ENCODE results near the gene MAP3K4.
A peak's percentile ranks its signal among the peaks of the same experiment; 100 is the strongest.
"Not testable (repeated sequence)": the region's sequence is repeated elsewhere in the genome, so short reads cannot be mapped to it uniquely, and the experiment has no call there.

MAP3K4 gene

GRCh38 chr6:160971171-160971570 is 20.4 kb upstream of the MAP3K4 start:
- DNase-seq (ENCODE audit: extremely low read depth, low read depth) = no peak
- TF ChIP-seq CTCF (IDR thresholded peaks at IDR 0.05; ENCODE audit: low read depth, low read length, missing control alignments) = no peak
- no peak overlapping the region for H3K4me3 ChIP-seq (replicated peaks; ENCODE audit: low read depth, low read length)

GRCh38 chr6:160972111-160972510 is 19.5 kb upstream of the MAP3K4 start:
- DNase-seq (ENCODE audit: extremely low read depth, low read depth) = peak; percentile 83
- H3K4me3 ChIP-seq (replicated peaks; ENCODE audit: low read depth, low read length) = no peak overlapping the region
- TF ChIP-seq CTCF (IDR thresholded peaks at IDR 0.05; ENCODE audit: low read depth, low read length, missing control alignments) = no peak

- not testable (repeated sequence) for DNase-seq (ENCODE audit: extremely low read depth, low read depth); H3K4me3 ChIP-seq (replicated peaks; ENCODE audit: low read depth, low read length)
Observed at GRCh38 chr6:160972594-160972993, 19.0 kb upstream of the MAP3K4 start.

GRCh38 chr6:160973311-160974250 is 18.0 kb upstream of the MAP3K4 start:
- DNase-seq (ENCODE audit: extremely low read depth, low read depth) = peak; percentile 59
- H3K4me3 ChIP-seq (replicated peaks; ENCODE audit: low read depth, low read length) = no peak overlapping the region
- TF ChIP-seq CTCF (IDR thresholded peaks at IDR 0.05; ENCODE audit: low read depth, low read length, missing control alignments) = no peak

GRCh38 chr6:160974304-160974771 is 17.2 kb upstream of the MAP3K4 start:
- no peak overlapping the region for H3K4me3 ChIP-seq (replicated peaks; ENCODE audit: low read depth, low read length)
- peak; percentile 99 for DNase-seq (ENCODE audit: extremely low read depth, low read depth)
- no peak for TF ChIP-seq CTCF (IDR thresholded peaks at IDR 0.05; ENCODE audit: low read depth, low read length, missing control alignments)

- H3K4me3 ChIP-seq (replicated peaks; ENCODE audit: low read depth, low read length) = no peak overlapping the region
- DNase-seq (ENCODE audit: extremely low read depth, low read depth) = no peak
- TF ChIP-seq CTCF (IDR thresholded peaks at IDR 0.05; ENCODE audit: low read depth, low read length, missing control alignments) = no peak
Observed at GRCh38 chr6:160975162-160975561, 16.4 kb upstream of the MAP3K4 start.

GRCh38 chr6:160975961-160976360 is 15.6 kb upstream of the MAP3K4 start:
- DNase-seq (ENCODE audit: extremely low read depth, low read depth); H3K4me3 ChIP-seq (replicated peaks; ENCODE audit: low read depth, low read length): not testable (repeated sequence)

Data from HFF-Myc (cell line).